HG03469 (cell line): Measurements from ENCODE around the gene PPP1R14C.

Experiments
- ATAC-seq: cut with Tn5 transposase; IDR thresholded peaks from one replicate; pipeline ENCODE4 v1.9.1; 2021; ENCODE audit warnings: mild to moderate bottlenecking, moderate library complexity, moderate number of reproducible peaks; ENCODE audit not compliant: unreplicated experiment

The PPP1R14C gene

DNA sequence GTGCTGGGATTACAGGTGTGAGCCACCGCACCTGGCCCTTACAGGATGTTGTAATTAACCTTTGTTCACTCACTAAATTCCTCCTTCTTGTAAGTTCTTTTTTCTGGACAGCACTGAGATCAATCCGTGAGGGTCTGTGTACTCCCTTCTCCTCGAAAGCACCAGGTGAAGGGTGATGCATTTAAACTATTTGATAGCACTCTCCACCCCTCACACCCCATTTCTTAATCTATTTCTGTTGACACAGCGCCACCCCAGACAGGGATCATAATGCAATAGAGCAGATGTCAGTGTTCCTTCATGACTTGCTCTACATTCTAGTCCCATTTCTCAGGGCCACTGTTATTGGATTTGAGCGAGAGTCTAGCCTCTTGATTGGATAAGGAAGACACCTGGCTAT, 46.3 kb downstream of the PPP1R14C start:
- ATAC-seq: no peak

DNA sequence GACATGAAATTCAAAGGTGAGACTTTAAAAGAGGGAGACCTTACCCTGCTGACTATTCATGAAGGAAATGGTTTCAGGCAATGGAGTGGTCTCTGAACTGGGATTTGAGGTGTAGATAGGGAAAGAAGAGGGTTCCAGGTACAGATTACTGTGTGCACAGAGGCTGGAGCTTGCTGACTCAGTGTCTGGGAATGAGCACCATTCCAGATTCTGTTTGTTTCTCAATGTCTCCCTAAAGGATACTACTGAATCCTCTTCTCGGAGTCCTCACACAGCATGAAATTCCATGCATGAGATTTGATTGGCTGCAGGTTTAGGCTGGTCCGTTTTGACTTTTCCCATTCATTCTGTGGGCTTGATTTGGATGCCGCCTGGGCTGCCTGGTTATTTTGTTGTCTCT, 49.0 kb downstream of the PPP1R14C start:
- ATAC-seq: no peak

GRCh38 chr6:150194195-150194594, 51.4 kb downstream of the PPP1R14C start:
- ATAC-seq: no peak

- no peak for ATAC-seq
These were observed 53.2 kb downstream of the PPP1R14C start for GRCh38 chr6:150195996-150196417.

DNA sequence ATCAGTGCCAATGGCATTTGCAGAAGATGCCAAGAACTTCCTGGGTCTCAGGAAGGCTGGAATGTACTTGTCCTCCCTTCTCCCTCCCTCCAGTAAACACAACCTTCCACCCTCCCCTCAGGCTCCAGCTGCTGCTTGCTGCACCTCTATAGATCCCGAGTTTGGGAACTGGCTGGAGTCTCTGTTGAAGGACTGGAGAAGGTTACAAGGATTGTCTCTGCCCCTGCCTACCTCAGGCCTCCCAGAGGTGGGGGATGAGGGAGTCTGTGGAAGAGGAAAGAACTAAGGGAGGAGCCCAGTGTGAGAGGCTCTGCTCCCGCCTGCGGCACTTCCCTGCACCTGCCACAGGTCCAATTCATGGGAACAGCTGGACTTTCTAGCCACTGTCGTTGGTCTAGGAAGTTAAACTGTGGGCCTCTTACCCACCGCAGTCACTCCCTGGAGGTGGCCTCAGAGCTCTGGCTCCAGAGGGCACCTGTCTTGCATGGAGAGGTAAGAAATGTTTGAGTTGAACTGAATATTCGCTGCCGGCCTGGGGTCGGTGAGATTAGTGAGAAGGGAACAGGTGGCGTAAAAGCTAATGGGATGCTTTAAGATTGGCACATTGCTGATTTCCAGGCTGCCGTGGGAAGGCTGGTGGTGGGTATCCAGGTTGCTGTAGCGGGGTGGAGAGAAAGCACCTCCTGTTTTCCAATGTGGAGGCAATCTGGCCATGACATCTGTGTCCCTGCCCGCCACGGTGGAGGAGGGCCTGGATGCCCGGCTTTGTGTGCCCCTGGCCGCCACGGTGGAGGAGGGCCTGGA, 54.3 kb downstream of the PPP1R14C start:
- ATAC-seq: no peak

DNA sequence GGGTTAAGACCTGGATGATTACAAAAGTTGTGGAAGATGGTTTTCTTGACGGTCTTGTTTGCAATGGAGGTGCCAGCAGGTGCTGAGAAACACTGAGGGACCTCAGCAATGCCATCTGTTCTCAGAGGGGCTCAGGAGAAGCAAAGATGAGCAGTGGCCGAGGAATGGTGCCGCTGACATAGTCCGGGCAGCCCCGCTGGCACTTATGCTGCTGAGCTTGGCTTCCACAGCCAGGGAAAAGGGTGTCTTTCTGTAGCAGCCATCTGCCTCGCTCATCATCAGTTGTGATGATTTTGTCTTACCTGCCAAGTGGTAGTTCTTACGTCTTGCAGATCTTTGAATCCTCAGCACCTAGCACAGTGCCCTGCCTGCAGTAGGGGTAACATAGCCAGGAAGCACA, 55.7 kb downstream of the PPP1R14C start:
- ATAC-seq: no peak

DNA sequence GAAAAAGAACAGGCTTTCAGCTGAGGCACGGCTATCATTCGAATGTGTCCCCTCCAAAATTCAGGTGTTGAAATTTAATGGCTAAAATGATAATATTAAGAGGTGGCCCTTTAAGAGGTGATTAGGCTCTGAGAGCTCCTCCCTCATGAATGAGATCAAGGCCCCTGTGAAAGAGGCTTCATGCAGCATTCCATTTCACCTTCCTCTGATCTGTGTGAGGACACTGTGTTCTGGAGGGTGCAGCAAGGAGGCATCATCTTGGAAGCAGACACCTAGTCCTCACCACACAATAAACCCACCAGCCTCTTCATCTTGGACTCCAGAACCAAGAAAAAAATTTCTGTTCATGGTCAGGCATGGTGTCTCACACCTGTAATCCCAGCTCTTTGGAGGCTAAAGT, 56.4 kb downstream of the PPP1R14C start:
- ATAC-seq: no peak

DNA sequence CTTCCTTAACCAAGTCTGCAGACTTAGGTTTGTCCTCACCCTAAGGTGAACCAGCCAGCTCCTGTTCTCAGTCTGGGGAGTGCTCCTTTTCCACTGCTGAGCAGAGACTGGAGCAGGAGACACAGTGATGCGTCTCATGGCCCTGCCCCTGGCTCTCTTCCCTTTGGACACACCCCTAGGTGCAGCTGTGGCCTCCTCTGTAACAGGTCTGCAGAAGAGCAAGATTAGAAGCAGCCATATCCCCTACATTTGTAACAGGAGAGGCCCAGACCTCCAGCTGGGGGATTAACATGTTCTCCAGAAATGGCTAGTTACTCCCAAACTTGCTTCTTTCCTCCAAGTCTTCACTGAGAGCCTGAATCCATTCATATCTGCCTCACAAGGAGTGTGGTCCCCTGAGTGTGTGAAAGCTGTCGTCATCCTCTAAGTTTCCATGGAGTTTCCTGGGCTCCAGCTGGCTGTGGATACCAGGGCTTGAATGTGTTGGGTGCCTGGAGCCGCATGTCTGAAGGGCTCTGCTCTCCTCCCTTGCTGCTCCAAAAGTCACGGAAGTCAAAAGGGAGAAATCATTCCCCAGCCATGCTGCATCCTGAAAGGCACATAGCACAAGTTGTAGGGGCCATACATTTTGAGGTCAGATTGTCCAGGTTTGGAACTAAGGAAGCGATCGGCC, 57.7 kb downstream of the PPP1R14C start:
- ATAC-seq: no peak

DNA sequence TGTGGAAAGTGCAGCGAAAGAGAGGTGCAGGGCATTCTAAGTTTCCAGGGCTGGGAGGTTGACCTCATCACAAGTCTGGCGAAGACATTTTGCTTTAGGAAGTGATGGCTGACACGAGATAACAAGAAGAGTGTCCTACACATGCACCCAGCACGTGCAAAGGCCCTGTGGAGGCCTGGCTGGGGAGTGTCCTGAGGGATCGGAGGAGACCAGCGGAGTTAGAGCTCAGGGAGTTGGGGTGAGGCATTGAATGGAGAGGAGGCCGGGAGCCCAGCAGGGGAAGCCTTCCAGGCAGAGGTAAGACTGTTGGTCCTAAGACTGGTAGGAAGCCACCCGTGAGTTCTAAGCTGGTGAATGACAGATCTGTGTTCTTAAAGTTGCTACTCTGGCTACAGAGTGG, 58.4 kb downstream of the PPP1R14C start:
- no peak for ATAC-seq

DNA sequence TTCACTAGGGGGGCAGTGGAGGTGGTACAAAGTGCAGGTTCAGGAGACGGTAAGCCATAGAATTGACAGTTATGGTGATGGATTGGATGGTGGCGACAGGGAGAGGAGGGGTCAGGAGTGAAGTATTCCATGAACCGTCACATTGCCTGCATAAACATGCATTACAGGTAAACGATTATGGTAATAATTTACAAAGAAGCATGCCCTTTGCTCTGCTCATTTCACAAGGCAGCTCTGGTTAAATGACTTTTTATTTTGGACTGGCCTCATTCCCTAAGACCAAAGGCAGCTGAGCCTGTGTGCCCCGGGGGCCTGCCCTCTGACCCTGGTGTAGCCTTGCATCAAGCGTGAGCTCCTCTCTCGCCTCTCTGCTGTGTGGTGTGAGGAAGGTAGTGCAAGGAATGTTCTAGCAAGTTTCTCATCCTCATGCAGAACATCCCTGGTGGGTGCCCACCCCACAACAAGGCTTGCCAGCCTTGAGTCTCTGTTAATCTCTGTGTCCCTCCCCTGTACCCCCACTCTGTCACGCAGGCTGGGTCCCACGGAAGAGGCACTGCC, 59.0 kb downstream of the PPP1R14C start:
- no peak for ATAC-seq

DNA sequence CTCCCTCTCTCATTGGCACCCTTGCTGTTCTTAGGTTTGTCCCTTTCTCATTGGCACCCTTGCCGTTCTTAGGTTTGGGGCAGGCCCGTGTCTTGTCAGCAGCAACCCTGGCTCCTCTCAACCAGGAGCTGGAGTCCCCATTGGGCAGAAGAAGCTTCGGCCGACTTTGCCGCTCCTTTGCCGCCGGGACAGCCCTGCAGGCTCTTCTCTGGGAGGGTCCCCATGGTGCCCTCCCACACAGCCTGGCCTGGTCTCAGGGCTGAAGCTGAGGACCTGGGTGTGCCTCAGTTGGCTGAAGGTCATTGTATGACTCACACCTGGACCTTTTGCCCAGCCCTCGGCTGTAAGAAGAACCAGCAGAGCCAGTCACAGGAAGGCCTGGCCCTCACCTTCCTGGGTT, 59.6 kb downstream of the PPP1R14C start:
- ATAC-seq: no peak

GRCh38 chr6:150202934-150203333, 60.1 kb downstream of the PPP1R14C start:
- ATAC-seq: no peak

- ATAC-seq: no peak
These were observed 60.5 kb downstream of the PPP1R14C start for GRCh38 chr6:150203378-150203777.

DNA sequence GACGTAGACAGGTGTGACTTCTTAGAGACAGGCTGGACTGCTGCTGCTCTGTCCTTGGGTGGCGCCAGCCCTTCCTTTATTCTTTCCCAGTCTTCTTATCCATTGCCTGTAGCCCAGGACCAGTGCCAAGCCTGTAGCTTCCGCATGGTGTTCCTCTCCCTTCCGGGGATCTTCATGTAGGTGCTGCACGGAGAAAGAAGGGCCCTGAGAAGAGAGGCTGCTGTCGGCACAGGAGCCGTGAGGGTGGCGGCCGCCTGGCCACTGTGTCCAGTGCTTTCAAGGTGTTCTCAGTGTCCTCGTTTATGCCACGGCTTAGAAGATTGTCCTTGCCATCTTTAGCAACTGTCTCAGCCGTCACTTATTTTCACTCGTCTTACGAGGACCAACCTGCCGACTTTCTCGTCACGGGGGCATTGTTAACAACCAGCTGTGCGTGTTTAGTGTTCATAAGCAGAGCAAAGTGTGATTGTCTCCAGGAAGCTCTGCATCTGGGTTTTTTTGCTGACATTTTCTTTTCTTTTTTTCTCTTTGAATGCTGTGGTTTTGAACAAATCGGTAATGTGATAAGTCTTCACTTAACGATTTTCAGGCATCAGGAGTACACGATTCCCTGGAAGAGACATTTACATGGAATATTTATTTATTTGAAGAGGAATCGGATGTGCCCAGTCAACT, 61.2 kb downstream of the PPP1R14C start:
- ATAC-seq: no peak

DNA sequence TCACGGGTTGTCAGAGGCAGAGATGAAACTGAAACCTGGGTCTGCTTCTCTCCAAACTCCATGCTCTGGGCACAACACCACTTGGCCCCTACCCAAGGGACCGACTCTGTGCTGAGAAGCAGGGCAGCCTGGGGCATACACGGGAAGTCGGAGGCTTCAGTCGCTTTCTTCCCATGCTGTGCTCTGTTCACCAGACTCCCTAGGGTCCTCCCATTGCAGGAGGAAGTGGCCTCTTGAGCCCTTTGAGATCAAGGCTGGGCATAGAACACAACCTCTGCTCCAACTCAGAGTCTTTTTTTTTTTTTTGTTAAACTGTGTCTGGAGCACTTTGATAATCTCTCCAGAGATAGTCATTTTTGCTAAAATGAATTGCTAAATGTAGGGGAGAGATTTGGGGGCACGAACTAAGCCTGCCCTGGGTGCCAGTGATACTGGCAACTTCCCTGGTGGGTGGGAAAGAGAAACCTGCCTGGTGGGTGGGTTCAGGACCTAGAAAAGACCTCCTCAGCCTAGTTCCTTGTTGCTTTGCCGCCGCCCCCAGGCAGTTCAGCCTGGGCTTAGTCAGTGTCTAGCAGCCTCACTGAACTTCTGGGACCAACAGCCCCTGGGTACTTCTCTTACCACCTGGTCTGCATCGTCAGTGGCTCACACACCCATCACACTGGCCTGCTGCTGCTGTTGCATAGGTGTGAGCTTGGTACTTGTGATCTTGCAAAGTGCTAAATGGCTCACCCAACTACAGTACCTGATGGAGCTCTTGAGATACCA, 62.0 kb downstream of the PPP1R14C start:
- ATAC-seq: no peak

DNA sequence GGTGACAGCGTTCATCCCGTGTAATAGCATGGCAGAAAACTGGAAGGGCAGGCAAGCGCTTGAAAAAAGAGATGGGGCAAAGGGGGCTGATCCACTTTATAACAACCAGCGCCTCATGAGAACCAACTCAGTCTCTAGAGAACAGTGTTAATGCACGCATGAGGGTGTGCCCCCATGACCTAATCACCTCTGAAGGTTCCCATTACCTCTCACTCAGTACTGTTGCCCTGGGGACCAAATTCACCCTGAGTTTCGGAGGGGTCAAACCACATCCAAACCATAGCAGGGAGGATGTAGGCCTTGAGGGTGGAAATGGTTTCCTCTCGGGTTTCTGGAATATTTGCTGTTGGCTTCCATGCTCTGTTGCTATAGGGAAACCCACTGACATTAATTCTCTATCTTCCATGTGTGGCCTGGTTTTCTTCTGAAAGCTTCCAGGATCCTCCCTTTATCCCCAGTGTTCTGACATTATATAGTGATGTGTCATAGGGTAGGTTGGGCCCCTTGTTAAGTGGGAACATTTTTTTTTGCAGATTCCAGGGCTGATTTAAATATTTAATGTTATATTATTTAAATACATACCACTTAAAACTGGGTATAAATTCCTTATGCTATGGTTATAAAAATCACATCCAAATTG, 65.2 kb downstream of the PPP1R14C start:
- no peak for ATAC-seq

GRCh38 chr6:150208611-150209352, 65.9 kb downstream of the PPP1R14C start:
- no peak for ATAC-seq

DNA sequence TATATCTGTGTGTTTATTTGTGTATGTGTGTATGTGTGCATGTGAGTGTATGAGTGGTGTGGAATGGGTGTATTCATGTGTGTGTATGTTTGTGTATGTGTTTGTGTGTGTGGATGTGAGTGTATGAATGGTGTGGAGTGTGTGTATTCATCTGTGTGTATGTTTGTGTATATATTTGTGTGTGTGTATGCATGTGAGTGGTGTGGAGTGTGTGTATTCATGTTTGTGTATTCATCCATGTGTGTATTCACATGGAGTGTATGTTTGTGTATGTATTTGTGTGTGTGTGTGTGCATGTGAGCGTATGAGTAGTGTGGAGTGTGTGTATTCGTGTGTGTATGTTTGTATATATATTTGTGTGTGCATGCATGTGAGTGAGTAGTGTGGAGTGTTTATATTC, 66.6 kb downstream of the PPP1R14C start:
- ATAC-seq: no peak

DNA sequence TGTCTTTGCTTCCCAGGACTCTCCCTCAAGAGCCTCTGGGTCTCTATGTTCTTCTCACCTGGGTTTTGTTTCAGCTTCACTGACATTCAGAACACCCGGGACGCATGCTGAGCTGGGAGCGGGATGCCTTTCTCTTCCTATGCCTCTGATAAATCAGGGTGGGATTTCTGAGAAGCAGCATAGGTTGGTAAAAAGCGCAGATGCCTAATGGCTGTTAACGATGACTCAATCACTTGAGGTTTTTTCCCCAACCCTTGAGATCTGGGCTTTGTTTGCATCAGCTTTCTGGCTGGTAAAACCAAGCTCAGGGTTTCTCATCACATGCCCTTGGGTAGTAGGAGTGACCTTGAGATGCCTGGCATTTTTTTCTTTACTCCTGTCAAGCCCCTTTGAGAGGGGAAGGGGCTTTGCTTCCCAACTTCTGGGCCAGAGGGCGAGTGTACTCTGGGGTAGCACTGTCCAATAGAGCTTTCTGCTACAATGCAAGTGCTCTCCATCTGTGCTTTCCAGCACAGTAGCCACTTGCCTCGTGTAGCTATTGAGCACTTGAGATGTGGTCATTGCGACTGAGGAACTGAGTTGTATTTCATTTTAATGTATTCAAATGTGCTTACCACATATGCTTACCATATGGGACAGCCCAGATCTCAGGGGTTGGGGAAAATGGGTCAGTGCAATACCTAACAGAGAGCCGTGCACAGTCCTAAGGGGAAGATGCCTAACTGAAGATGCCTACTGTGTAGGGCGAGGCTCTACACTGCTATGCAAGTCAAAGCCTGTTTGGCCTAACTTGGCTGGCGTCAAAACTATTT, 69.1 kb downstream of the PPP1R14C start:
- ATAC-seq: no peak
